K562 treated with DMSO at 1 percent for 24 hours (cell line): ENCODE data around the gene NEK9. TPM values are rescaled to one million over a fixed set of nuclear protein-coding genes. Genes with fewer than 3 reads are reported as not detected.

Experiments used
- total RNA-seq: library from RNA; unstranded; fragments of 300-600 nt; gene quantifications from 2 replicates; pipeline ENCODE4 v1.2.3, GENCODE V29; 2022; ENCODE audit warnings: low read depth; ENCODE audit not compliant: insufficient read depth

Gene NEK9
- 29.1 and 36.4 TPM in 2 replicates for total RNA-seq

GRCh38 chr14:75126679-75127473 lies at the start of gene NEK9:
NEK9 (minus strand) TSS chr14:75127048; CDS start chr14:75126921, 127 bp downstream.

GRCh38 chr14:75176142-75176820 lies 49.4 kb upstream of the NEK9 start, which contains the start of gene TMED10:
TMED10 (minus strand) TSS chr14:75176612; CDS start chr14:75176579, 33 bp downstream.

GRCh38 chr14:75069121-75069810 lies 57.6 kb downstream of the NEK9 start, which contains the start of gene ZC2HC1C:
ZC2HC1C (plus strand) TSS chr14:75069641; CDS start chr14:75070574, 933 bp downstream.

GRCh38 chr14:75063491-75064204 lies 63.2 kb downstream of the NEK9 start, which contains the start of gene ACYP1:
ACYP1 (minus strand) TSS chr14:75064024; CDS start chr14:75063553, 471 bp downstream.

GRCh38 chr14:75050852-75051555 lies 75.8 kb downstream of the NEK9 start, which contains the start of gene MLH3:
MLH3 (minus strand) TSS chr14:75051467; CDS start chr14:75049655, 1,812 bp downstream.

Other genes with a start within 250 kb of the NEK9 start
- gene DLST, start 245.1 kb downstream of the NEK9 start, total RNA-seq = 40.8 and 43.9 TPM in 2 replicates
- 2.7 and 4.0 TPM in 2 replicates for gene RPS6KL1, start 203.8 kb downstream of the NEK9 start, total RNA-seq
- gene PGF, start 171.5 kb downstream of the NEK9 start, total RNA-seq = 1.1 and 2.0 TPM in 2 replicates
- gene EIF2B2, start 124.1 kb downstream of the NEK9 start, total RNA-seq = 25.6 and 33.0 TPM in 2 replicates
- gene MLH3, start 75.6 kb downstream of the NEK9 start, total RNA-seq = 3.6 and 3.8 TPM in 2 replicates
- 37.6 and 41.1 TPM in 2 replicates for gene ACYP1, start 63.0 kb downstream of the NEK9 start, total RNA-seq
- gene ZC2HC1C, start 57.4 kb downstream of the NEK9 start, total RNA-seq = 8.4 and 8.8 TPM in 2 replicates
- gene TMED10, start 49.6 kb upstream of the NEK9 start, total RNA-seq = 79.9 and 105 TPM in 2 replicates
- gene FOS, start 151.8 kb upstream of the NEK9 start, total RNA-seq = 6.4 and 7.3 TPM in 2 replicates